Lung (tissue), 12 donors: ENCODE measurements around the gene ANKRD16. TPM values are rescaled to one million over a fixed set of nuclear protein-coding genes. Genes with fewer than 3 reads are reported as not detected.

Source experiments
- ATAC-seq: fragments of 200-7000 bp; cut with Tn5 transposase; one replicate; pipeline ENCODE4 v1.9.1; 2020; ENCODE audit warnings: moderate number of reproducible peaks; ENCODE audit not compliant: insufficient read depth, low FRiP score
- DNase-seq, 3 donors: peaks; one replicate each; pipeline ENCODE4 v3.0.0-alpha.2; 2013 to 2017
- H3K27ac ChIP-seq, 2 donors: one replicate each; pipeline ENCODE4 v1.5.1; 2013; ENCODE audit warnings: mild to moderate bottlenecking in 2 of 2, moderate library complexity in 2 of 2, control low read depth in 1 of 2, inconsistent platforms in 1 of 2, low read depth in 1 of 2, low read length in 1 of 2
- H3K27me3 ChIP-seq, 3 donors: one replicate each; pipeline ENCODE4 v1.5.1; 2013; ENCODE audit warnings: low read length in 2 of 3; ENCODE audit not compliant: control insufficient read depth in 3 of 3, insufficient read depth in 3 of 3
- H3K36me3 ChIP-seq, 4 donors: one replicate each; pipeline ENCODE4 v1.5.1; 2013; ENCODE audit warnings: low read length in 4 of 4, mild to moderate bottlenecking in 1 of 4, moderate library complexity in 1 of 4; ENCODE audit not compliant: control insufficient read depth in 4 of 4, insufficient read depth in 4 of 4
- H3K4me1 ChIP-seq, 5 donors: one replicate each; pipeline ENCODE4 v1.5.1; 2013; ENCODE audit warnings: low read length in 5 of 5, mild to moderate bottlenecking in 2 of 5, moderate library complexity in 1 of 5; ENCODE audit not compliant: control insufficient read depth in 5 of 5, insufficient read depth in 5 of 5
- H3K4me3 ChIP-seq: one replicate; pipeline ENCODE4 v1.5.1; 2013; ENCODE audit warnings: mild to moderate bottlenecking, control low read depth, moderate library complexity
- H3K9ac ChIP-seq, 2 donors: one replicate each; pipeline ENCODE4 v1.5.1; 2013; ENCODE audit warnings: low read length in 2 of 2, control low read depth in 1 of 2; ENCODE audit not compliant: insufficient read depth in 1 of 2
- H3K9me3 ChIP-seq, 4 donors: one replicate each; pipeline ENCODE4 v1.5.1; 2013; ENCODE audit warnings: low read length in 3 of 4, mild to moderate bottlenecking in 1 of 4, moderate library complexity in 1 of 4; ENCODE audit not compliant: control insufficient read depth in 4 of 4, insufficient read depth in 3 of 4
- CTCF ChIP-seq: IDR thresholded peaks from 2 replicates; pipeline ENCODE4 v1.5.1; 2012; ENCODE audit warnings: mild to moderate bottlenecking; ENCODE audit errors: control extremely low read depth, extremely low read depth
- WGBS, 2 donors: extraction: QIAGEN DNeasy Blood & Tissue Kit; methylation state at CpG; one replicate each; pipeline ENCODE4 v1.1.7; 2013; 5-methylcytosine and 5-hydroxymethylcytosine counted together
- polyA plus RNA-seq, 2 donors: library from polyadenylated mRNA; stranded (reverse); fragments of 200-250 nt; gene quantifications; one replicate each; pipeline ENCODE4 v1.2.1, GENCODE V29; 2013
- total RNA-seq, 2 donors: library from RNA; depleted of rRNA in 1 of 2; stranded (reverse); fragments of >200 nt in 1 of 2; gene quantifications; one replicate each; pipeline ENCODE4 v1.2.1, GENCODE V29; 2014 to 2021
- donor health status: control.
- donor health status: control.
- donor health status: Bipolar disorder and iron deficiency.
- donor health status: healthy.
- donor health status: DM: yes; HTN: yes; CAD: no.

ANKRD16 gene
- total and polyA plus RNA-seq, 4 donors: 4.5 to 14.0 (median 6.4) TPM

- Histone ChIP-seq H3K27ac (no peak overlapping the region), H3K27me3 (no peaks in the 10 kb centered on the region), H3K36me3 (peaks cover 3 to 21% (median 14%) of the 10 kb centered on the region in 4 donors), H3K4me1 (peaks cover 0 to 14% (median 4%) of the 10 kb centered on the region in 5 donors), H3K4me3 (no peak overlapping the region), H3K9ac (no peak overlapping the region), H3K9me3 (peaks cover 0 to 3% (median 0%) of the 10 kb centered on the region in 4 donors)
- 91 to 100% methylated on average over 7 of the region's 7 CpGs for WGBS, 2 donors
- DNase-seq (no peak), ATAC-seq (no peak)
- no peak for TF ChIP-seq CTCF
Measured at GRCh38 chr10:5898163-5898562, 8.5 kb upstream of the ANKRD16 start.

- no peak for ATAC-seq
- DNase-seq: no peak
- Histone ChIP-seq H3K4me3 (no peak overlapping the region), H3K4me1 (peaks cover 0 to 20% (median 4%) of the 10 kb centered on the region in 5 donors), H3K9me3 (peaks cover 0 to 3% (median 0%) of the 10 kb centered on the region in 4 donors), H3K36me3 (peaks cover 3 to 24% (median 14%) of the 10 kb centered on the region in 4 donors), H3K27ac (no peak overlapping the region), H3K27me3 (no peaks in the 10 kb centered on the region), H3K9ac (no peak overlapping the region)
- no peak for TF ChIP-seq CTCF
- 96% methylated on average over 8 of the region's 8 CpGs for WGBS, 2 donors
Measured at GRCh38 chr10:5897504-5897903, 7.8 kb upstream of the ANKRD16 start.

- Histone ChIP-seq H3K9me3 (peaks cover 0 to 3% (median 0%) of the 10 kb centered on the region in 4 donors), H3K36me3 (peaks cover 3 to 27% (median 14%) of the 10 kb centered on the region in 4 donors), H3K4me3 (no peak overlapping the region), H3K4me1 (peaks cover 0 to 18% (median 4%) of the 10 kb centered on the region in 5 donors), H3K27ac (no peak overlapping the region), H3K9ac (no peak overlapping the region), H3K27me3 (no peaks in the 10 kb centered on the region)
- DNase-seq (no peak), ATAC-seq (no peak)
- 84 to 92% methylated on average over 4 of the region's 4 CpGs for WGBS, 2 donors
- no peak for TF ChIP-seq CTCF
Measured at GRCh38 chr10:5897053-5897340, 7.3 kb upstream of the ANKRD16 start.
